HCT116 (cell line): ENCODE measurements around the gene BTG1. TPM values are rescaled to one million over a fixed set of nuclear protein-coding genes. Genes with fewer than 3 reads are reported as not detected.

Experiments used
- ATAC-seq: fragments of 200-7000 bp; cut with Tn5 transposase; 2 replicates; pipeline ENCODE4 v1.9.1; 2020; ENCODE audit warnings: mild to moderate bottlenecking, moderate library complexity
- BruUV-seq: library from RNA; stranded (reverse); fragments of 400-500 nt; replicated peaks from 2 replicates; lab custom pipeline; 2021; lab: Mats Ljungman, UMichigan
- CTCF ChIA-PET: fragments of 300-600 bp; sonication (Branson Sonifier 250); formaldehyde crosslinking; loops from one replicate; lab custom pipeline; 2021; ENCODE audit warnings: antibody characterized with exemption; lab: Charles Lee
- POLR2A ChIA-PET: fragments of 300-600, 350-600 bp; sonication (Branson Sonifier 250); formaldehyde crosslinking; loops from one replicate; lab custom pipeline; 2021; ENCODE audit warnings: antibody characterized with exemption; lab: Charles Lee
- RAD21 ChIA-PET, 2 experiments: fragments of 300-600 bp; sonication (Branson Sonifier 250); formaldehyde crosslinking; loops; one replicate each; lab custom pipeline; 2023; ENCODE audit warnings: low total read pairs in 2 of 2; ENCODE audit not compliant: uncharacterized antibody in 2 of 2, unreplicated experiment in 2 of 2, low non-redundant PET in 1 of 2; lab: Charles Lee
- DNase-seq: peaks from one replicate; pipeline ENCODE4 v3.0.0-alpha.2; 2010; ENCODE audit warnings: low read depth, low spot score
- H2AFZ ChIP-seq: fragments of 200-600 bp; shearing (Covaris generic), sonication (generic); 2 replicates; pipeline ENCODE4 v1.6.1; 2017; ENCODE audit warnings: low read depth, mixed run types, mixed read lengths, antibody characterized with exemption, low read length; ENCODE audit not compliant: poor library complexity, severe bottlenecking
- H3K27ac ChIP-seq: 2 replicates; pipeline ENCODE4 v1.5.1; 2012; ENCODE audit warnings: low read depth, low read length
- H3K27me3 ChIP-seq: fragments of 200-600 bp; sonication (generic); 2 replicates; pipeline ENCODE4 v1.6.1; 2016; ENCODE audit warnings: mixed run types, low read length, mixed read lengths; ENCODE audit not compliant: insufficient read depth
- H3K36me3 ChIP-seq, 2 experiments: fragments of 200-500 bp in 1 of 2; fragments of 200-600 bp in 1 of 2; sonication (Bioruptor generic) in 1 of 2; sonication (generic) in 1 of 2; 2 replicates each; pipeline versions ENCODE4 v1.5.1 to v1.6.1; 2014 to 2016; ENCODE audit warnings: low read length in 2 of 2, inconsistent platforms in 1 of 2, mixed read lengths in 1 of 2, mixed run types in 1 of 2; ENCODE audit not compliant: insufficient read depth in 2 of 2, control insufficient read depth in 1 of 2
- H3K4me1 ChIP-seq, 2 experiments: fragments of 200-600 bp in 1 of 2; sonication (generic) in 1 of 2; 2 replicates each; pipeline versions ENCODE4 v1.5.1 to v1.6.1; 2012 to 2017; ENCODE audit warnings: low read length in 2 of 2, inconsistent platforms in 1 of 2, mild to moderate bottlenecking in 1 of 2, mixed read lengths in 1 of 2, mixed run types in 1 of 2, moderate library complexity in 1 of 2; ENCODE audit not compliant: insufficient read depth in 2 of 2, control insufficient read depth in 1 of 2
- H3K4me2 ChIP-seq: fragments of 200-600 bp; sonication (generic); 2 replicates; pipeline ENCODE4 v1.6.1; 2017; ENCODE audit warnings: mixed run types, low read length, mixed read lengths
- H3K4me3 ChIP-seq, 2 experiments: fragments of 200-600 bp in 1 of 2; sonication (generic) in 1 of 2; replicated peaks in 1 of 2; 2 replicates each; pipeline ENCODE4 v1.5.1; 2011 to 2016; ENCODE audit warnings: low read length in 2 of 2, control low read depth in 1 of 2, low read depth in 1 of 2, mild to moderate bottlenecking in 1 of 2, mixed read lengths in 1 of 2, mixed run types in 1 of 2
- H3K79me2 ChIP-seq: fragments of 200-600 bp; sonication (generic); 2 replicates; pipeline ENCODE4 v1.6.1; 2017; ENCODE audit warnings: mild to moderate bottlenecking, mixed run types, low read length, moderate library complexity, mixed read lengths; ENCODE audit not compliant: insufficient read depth
- H3K9ac ChIP-seq: fragments of 200-600 bp; sonication (generic); 2 replicates; pipeline ENCODE4 v1.6.1; 2016; ENCODE audit warnings: low read length, mixed read lengths
- H3K9me2 ChIP-seq: fragments of 200-600 bp; sonication (generic), shearing (Covaris generic); 2 replicates; pipeline ENCODE4 v1.6.1; 2017; ENCODE audit warnings: mixed run types, mild to moderate bottlenecking, moderate library complexity; ENCODE audit not compliant: insufficient read depth
- H3K9me3 ChIP-seq, 2 experiments: fragments of 200-500 bp in 1 of 2; fragments of 200-600 bp in 1 of 2; sonication (Bioruptor generic) in 1 of 2; sonication (generic) in 1 of 2; 2 replicates each; pipeline ENCODE4 v1.6.1; 2014 to 2017; ENCODE audit warnings: low read length in 2 of 2, mixed read lengths in 2 of 2, inconsistent platforms in 1 of 2, low read depth in 1 of 2, mild to moderate bottlenecking in 1 of 2, mixed run types in 1 of 2, moderate library complexity in 1 of 2; ENCODE audit not compliant: control insufficient read depth in 1 of 2, insufficient read depth in 1 of 2
- H4K20me1 ChIP-seq: fragments of 200-600 bp; sonication (generic), shearing (Covaris generic); 2 replicates; pipeline ENCODE4 v1.6.1; 2017; ENCODE audit warnings: mixed run types, mild to moderate bottlenecking, moderate library complexity; ENCODE audit not compliant: insufficient read depth
- CBX3 ChIP-seq: IDR thresholded peaks from 2 replicates; pipeline ENCODE4 v1.6.1; 2012; ENCODE audit warnings: low read depth
- EGR1 ChIP-seq: IDR thresholded peaks from 2 replicates; pipeline ENCODE4 v1.6.1; 2012; ENCODE audit warnings: low read depth
- JUND ChIP-seq: IDR thresholded peaks from 2 replicates; pipeline ENCODE4 v1.6.1; 2012
- POLR2AphosphoS5 ChIP-seq: IDR thresholded peaks from 2 replicates; pipeline ENCODE4 v1.6.1; 2011; ENCODE audit warnings: mild to moderate bottlenecking, low read depth, low read length, moderate library complexity
- RAD21 ChIP-seq: IDR thresholded peaks from 2 replicates; pipeline ENCODE4 v1.6.1; 2012; ENCODE audit warnings: low read depth, mild to moderate bottlenecking
- SRF ChIP-seq: IDR thresholded peaks from 2 replicates; pipeline ENCODE4 v1.6.1; 2012; ENCODE audit warnings: low read depth
- TCF7L2 ChIP-seq: IDR thresholded peaks from 2 replicates; pipeline ENCODE4 v1.7.0; 2011; ENCODE audit warnings: borderline replicate concordance, inconsistent platforms; ENCODE audit not compliant: insufficient read depth, insufficient read length; ENCODE audit errors: extremely low read depth
- ZNF274 ChIP-seq: fragments of 200-500 bp; sonication (Bioruptor generic); IDR thresholded peaks from 2 replicates; pipeline ENCODE4 v1.6.1; 2014; ENCODE audit warnings: mild to moderate bottlenecking, low read depth, low read length, inconsistent platforms
- intact Hi-C: fragments of 100-400 bp; cut with micrococcal nuclease; formaldehyde crosslinking; loops from 2 replicates; pipeline ENCODE4 v1.10.0; 2022
- total RNA-seq: library from RNA; stranded (reverse); gene quantifications from one replicate; pipeline ENCODE4 v1.2.1, GENCODE V29; 2021; ENCODE audit not compliant: unreplicated experiment
- TF ChIP-seq, protein P1 (sequence below): IDR thresholded peaks from 2 replicates; pipeline ENCODE4 v1.6.1; 2012; ENCODE audit warnings: low read depth
- TF ChIP-seq, protein P2 (sequence below), 3 experiments: fragments of 200-600 bp in 1 of 3; sonication (generic) in 1 of 3; IDR thresholded peaks in 2 of 3; conservative IDR thresholded peaks in 1 of 3; 2 replicates each; pipeline ENCODE4 v1.5.1; 2012 to 2017; ENCODE audit warnings: low read depth in 2 of 3, low read length in 2 of 3, antibody characterized with exemption in 1 of 3, borderline replicate concordance in 1 of 3, control low read depth in 1 of 3, mild to moderate bottlenecking in 1 of 3, mixed read lengths in 1 of 3, mixed run types in 1 of 3, moderate library complexity in 1 of 3; ENCODE audit not compliant: insufficient read depth in 1 of 3
- TF ChIP-seq, protein P3 (sequence below): IDR thresholded peaks from 2 replicates; pipeline ENCODE4 v1.6.1; 2012
- TF ChIP-seq, protein P4 (sequence below): IDR thresholded peaks from 2 replicates; pipeline ENCODE4 v1.6.1; 2012

Gene BTG1
- total RNA-seq, 1 experiment from 2014 or later: 57.3 TPM

DNA sequence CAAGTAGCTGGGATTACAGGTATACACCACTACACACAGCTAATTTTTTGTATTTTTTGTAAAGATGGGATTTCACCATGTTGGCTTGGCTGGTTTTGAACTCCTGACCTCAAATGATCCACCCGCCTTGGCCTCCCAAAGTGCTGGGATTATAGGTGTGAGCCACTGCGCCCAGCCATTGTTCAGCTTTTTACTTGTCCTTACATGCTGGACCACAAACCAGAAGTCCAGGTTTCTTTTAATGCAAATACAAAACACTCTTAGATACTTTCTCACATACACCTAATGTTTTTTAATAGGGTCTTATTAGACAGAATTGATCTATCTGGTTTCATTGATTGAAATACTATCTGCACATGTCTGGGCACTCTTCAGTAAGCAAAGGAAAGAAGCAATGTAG is 40.5 kb downstream of the BTG1 start:
- H3K36me3 ChIP-seq: no peaks in the 10 kb centered on the region
- H3K4me1 ChIP-seq: no peaks in the 10 kb centered on the region
- intact Hi-C loops: no loop called here
- no peak overlapping the region for H3K27ac ChIP-seq
- ChIA-PET POLR2A (no interaction called here), RAD21 (no interaction called here), CTCF (no interaction called here)
- no peaks in the 10 kb centered on the region for H3K9me2 ChIP-seq
- no peak overlapping the region for H2AFZ ChIP-seq
- no peak for DNase-seq
- H3K9me3 ChIP-seq: no peaks in the 10 kb centered on the region
- no peak for ATAC-seq
- no TSS peak for BruUV-seq
- no peaks in the 10 kb centered on the region for H3K27me3 ChIP-seq
- H3K4me2 ChIP-seq: no peak overlapping the region
- H4K20me1 ChIP-seq: no peaks in the 10 kb centered on the region
- H3K79me2 ChIP-seq: no peaks in the 10 kb centered on the region
- no peak overlapping the region for H3K9ac ChIP-seq
- no peak overlapping the region for H3K4me3 ChIP-seq
- TF ChIP-seq, protein P1, sequence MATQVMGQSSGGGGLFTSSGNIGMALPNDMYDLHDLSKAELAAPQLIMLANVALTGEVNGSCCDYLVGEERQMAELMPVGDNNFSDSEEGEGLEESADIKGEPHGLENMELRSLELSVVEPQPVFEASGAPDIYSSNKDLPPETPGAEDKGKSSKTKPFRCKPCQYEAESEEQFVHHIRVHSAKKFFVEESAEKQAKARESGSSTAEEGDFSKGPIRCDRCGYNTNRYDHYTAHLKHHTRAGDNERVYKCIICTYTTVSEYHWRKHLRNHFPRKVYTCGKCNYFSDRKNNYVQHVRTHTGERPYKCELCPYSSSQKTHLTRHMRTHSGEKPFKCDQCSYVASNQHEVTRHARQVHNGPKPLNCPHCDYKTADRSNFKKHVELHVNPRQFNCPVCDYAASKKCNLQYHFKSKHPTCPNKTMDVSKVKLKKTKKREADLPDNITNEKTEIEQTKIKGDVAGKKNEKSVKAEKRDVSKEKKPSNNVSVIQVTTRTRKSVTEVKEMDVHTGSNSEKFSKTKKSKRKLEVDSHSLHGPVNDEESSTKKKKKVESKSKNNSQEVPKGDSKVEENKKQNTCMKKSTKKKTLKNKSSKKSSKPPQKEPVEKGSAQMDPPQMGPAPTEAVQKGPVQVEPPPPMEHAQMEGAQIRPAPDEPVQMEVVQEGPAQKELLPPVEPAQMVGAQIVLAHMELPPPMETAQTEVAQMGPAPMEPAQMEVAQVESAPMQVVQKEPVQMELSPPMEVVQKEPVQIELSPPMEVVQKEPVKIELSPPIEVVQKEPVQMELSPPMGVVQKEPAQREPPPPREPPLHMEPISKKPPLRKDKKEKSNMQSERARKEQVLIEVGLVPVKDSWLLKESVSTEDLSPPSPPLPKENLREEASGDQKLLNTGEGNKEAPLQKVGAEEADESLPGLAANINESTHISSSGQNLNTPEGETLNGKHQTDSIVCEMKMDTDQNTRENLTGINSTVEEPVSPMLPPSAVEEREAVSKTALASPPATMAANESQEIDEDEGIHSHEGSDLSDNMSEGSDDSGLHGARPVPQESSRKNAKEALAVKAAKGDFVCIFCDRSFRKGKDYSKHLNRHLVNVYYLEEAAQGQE: no peak
- no peak for TF ChIP-seq EGR1
- TF ChIP-seq, protein P2, sequence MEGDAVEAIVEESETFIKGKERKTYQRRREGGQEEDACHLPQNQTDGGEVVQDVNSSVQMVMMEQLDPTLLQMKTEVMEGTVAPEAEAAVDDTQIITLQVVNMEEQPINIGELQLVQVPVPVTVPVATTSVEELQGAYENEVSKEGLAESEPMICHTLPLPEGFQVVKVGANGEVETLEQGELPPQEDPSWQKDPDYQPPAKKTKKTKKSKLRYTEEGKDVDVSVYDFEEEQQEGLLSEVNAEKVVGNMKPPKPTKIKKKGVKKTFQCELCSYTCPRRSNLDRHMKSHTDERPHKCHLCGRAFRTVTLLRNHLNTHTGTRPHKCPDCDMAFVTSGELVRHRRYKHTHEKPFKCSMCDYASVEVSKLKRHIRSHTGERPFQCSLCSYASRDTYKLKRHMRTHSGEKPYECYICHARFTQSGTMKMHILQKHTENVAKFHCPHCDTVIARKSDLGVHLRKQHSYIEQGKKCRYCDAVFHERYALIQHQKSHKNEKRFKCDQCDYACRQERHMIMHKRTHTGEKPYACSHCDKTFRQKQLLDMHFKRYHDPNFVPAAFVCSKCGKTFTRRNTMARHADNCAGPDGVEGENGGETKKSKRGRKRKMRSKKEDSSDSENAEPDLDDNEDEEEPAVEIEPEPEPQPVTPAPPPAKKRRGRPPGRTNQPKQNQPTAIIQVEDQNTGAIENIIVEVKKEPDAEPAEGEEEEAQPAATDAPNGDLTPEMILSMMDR (IDR thresholded peaks at IDR 0.05 in 2 of 3, conservative IDR thresholded peaks at IDR 0.05 in 1 of 3; ENCODE audit: borderline replicate concordance in 1 of 3, insufficient read depth in 1 of 3, low read depth in 2 of 3, low read length in 2 of 3): no peak
- TF ChIP-seq, protein P3, sequence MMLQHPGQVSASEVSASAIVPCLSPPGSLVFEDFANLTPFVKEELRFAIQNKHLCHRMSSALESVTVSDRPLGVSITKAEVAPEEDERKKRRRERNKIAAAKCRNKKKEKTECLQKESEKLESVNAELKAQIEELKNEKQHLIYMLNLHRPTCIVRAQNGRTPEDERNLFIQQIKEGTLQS: no peak
- no peak for TF ChIP-seq ZNF274
- no peak for TF ChIP-seq TCF7L2
- TF ChIP-seq RAD21: no peak
- no peak for TF ChIP-seq SRF
- TF ChIP-seq, protein P4, sequence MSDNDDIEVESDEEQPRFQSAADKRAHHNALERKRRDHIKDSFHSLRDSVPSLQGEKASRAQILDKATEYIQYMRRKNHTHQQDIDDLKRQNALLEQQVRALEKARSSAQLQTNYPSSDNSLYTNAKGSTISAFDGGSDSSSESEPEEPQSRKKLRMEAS: no peak
- TF ChIP-seq POLR2AphosphoS5: no peak
- no peak for TF ChIP-seq CBX3
- no peak for TF ChIP-seq JUND
- TF ChIP-seq, all 23 proteins: peak for 0
